ENCODE measurements around the gene FAM184A. TPM values are rescaled to one million over a fixed set of nuclear protein-coding genes. Genes with fewer than 3 reads are reported as not detected.

The FAM184A gene
- polyA plus RNA-seq, 1 donor (not counting 4 experiments of a cell fraction or from before 2014, with no cell fraction given): 0.20 TPM

DNA sequence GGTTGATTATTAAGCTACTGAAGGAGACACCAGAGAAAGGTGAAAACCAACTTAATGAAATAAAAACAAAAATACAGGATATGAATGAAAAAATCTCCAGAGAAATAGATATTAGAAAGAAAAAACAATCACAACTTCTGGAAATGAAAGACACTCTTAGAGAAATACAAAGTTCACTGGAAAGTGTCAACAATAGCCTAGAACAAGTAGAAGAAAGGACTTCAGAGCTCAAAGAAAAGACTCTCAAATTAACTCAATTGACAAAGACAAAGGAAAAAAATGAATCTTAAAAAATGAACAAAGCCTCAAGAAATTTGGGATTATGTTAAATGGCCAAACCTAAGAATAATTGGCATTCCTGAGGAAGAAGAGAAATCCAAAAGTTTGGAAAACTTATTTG lies 133.2 kb downstream of the FAM184A start:
- Histone ChIP-seq H3K27me3 (ENCODE audit: control insufficient read depth, extremely low read depth, insufficient read depth, low read length) (no peaks in the 10 kb centered on the region), H3K4me2 (ENCODE audit: control insufficient read depth, extremely low read depth, insufficient read depth, low read depth, low read length) (no peak overlapping the region), H4K20me1 (ENCODE audit: control insufficient read depth, extremely low read depth, insufficient read depth, low read length) (no peaks in the 10 kb centered on the region), H3K4me3 (ENCODE audit: control insufficient read depth in 2 of 3, extremely low read depth in 1 of 3, insufficient read depth in 2 of 3, low read depth in 1 of 3, low read length in 3 of 3) (no peak overlapping the region), H3K79me2 (ENCODE audit: control insufficient read depth, insufficient read depth, low read length) (no peaks in the 10 kb centered on the region), H3K36me3 (ENCODE audit: control insufficient read depth in 2 of 2, extremely low read depth in 1 of 2, insufficient read depth in 2 of 2, low read length in 2 of 2) (no peaks in the 10 kb centered on the region), H3K4me1 (ENCODE audit: control insufficient read depth, extremely low read depth, insufficient read depth, low read length) (no peaks in the 10 kb centered on the region), H3K9me3 (ENCODE audit: control insufficient read depth, low read depth, low read length) (no peaks in the 10 kb centered on the region), H3K9me1 (ENCODE audit: control insufficient read depth, extremely low read depth, insufficient read depth, low read length) (no peaks in the 10 kb centered on the region), H2AFZ (ENCODE audit: control insufficient read depth, low read length) (no peak overlapping the region), H3K9ac (ENCODE audit: control insufficient read depth, extremely low read depth, insufficient read depth, low read length) (no peak overlapping the region), H3K27ac (ENCODE audit: control insufficient read depth, insufficient read depth, low read length) (no peak overlapping the region)
- dilution Hi-C loops (cut with MboI; ENCODE audit: extremely low pct_ligation_motif_present, low sequenced_read_pairs): no loop called here
- FAIRE-seq (no peak), DNase-seq (ENCODE audit: low read depth, low spot score) (no peak)
- TF ChIP-seq, protein P1, sequence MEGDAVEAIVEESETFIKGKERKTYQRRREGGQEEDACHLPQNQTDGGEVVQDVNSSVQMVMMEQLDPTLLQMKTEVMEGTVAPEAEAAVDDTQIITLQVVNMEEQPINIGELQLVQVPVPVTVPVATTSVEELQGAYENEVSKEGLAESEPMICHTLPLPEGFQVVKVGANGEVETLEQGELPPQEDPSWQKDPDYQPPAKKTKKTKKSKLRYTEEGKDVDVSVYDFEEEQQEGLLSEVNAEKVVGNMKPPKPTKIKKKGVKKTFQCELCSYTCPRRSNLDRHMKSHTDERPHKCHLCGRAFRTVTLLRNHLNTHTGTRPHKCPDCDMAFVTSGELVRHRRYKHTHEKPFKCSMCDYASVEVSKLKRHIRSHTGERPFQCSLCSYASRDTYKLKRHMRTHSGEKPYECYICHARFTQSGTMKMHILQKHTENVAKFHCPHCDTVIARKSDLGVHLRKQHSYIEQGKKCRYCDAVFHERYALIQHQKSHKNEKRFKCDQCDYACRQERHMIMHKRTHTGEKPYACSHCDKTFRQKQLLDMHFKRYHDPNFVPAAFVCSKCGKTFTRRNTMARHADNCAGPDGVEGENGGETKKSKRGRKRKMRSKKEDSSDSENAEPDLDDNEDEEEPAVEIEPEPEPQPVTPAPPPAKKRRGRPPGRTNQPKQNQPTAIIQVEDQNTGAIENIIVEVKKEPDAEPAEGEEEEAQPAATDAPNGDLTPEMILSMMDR (optimal IDR thresholded peaks at IDR 0.05 in 1 of 3, IDR thresholded peaks at IDR 0.05 in 1 of 3, conservative IDR thresholded peaks at IDR 0.05 in 1 of 3; ENCODE audit: extremely low read depth in 1 of 3, insufficient read depth in 2 of 3, low read length in 3 of 3): no peak
- no peak for TF ChIP-seq EZH2 (IDR thresholded peaks at IDR 0.05; ENCODE audit: low read length)

DNA sequence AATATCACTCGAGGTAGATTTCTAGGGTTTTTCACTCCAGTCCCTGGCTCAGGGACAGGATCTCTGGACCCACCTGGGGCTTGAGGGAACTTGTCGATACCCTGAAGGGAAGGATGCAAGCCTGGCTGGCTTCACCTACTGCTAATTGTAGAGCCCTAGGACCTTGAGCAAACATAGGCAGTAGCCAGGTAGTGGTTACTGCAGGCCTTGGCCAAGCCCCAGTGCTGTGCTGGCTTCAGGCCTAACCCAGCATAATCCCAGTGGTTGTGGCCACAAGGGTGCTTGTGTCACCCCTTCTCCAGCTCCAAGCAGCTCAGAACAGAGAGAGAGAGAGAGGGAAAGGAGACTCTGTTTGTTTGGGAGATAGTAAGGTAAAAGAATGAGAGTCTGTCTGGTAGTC lies 137.7 kb downstream of the FAM184A start:
- FAIRE-seq: no peak
- H3K4me1 ChIP-seq (ENCODE audit: control insufficient read depth, extremely low read depth, insufficient read depth, low read length): no peaks in the 10 kb centered on the region

More for the DNA sequence above, 137.7 kb downstream of the FAM184A start:
- DNase-seq (ENCODE audit: low read depth, low spot score): no peak
- Histone ChIP-seq H3K36me3 (ENCODE audit: control insufficient read depth in 2 of 2, extremely low read depth in 1 of 2, insufficient read depth in 2 of 2, low read length in 2 of 2) (no peaks in the 10 kb centered on the region), H2AFZ (ENCODE audit: control insufficient read depth, low read length) (no peak overlapping the region), H3K4me2 (ENCODE audit: control insufficient read depth, extremely low read depth, insufficient read depth, low read depth, low read length) (no peak overlapping the region), H3K9ac (ENCODE audit: control insufficient read depth, extremely low read depth, insufficient read depth, low read length) (no peak overlapping the region), H3K27ac (ENCODE audit: control insufficient read depth, insufficient read depth, low read length) (no peak overlapping the region), H3K27me3 (ENCODE audit: control insufficient read depth, extremely low read depth, insufficient read depth, low read length) (no peaks in the 10 kb centered on the region), H3K79me2 (ENCODE audit: control insufficient read depth, insufficient read depth, low read length) (no peaks in the 10 kb centered on the region), H3K9me3 (ENCODE audit: control insufficient read depth, low read depth, low read length) (no peaks in the 10 kb centered on the region), H3K9me1 (ENCODE audit: control insufficient read depth, extremely low read depth, insufficient read depth, low read length) (no peaks in the 10 kb centered on the region), H4K20me1 (ENCODE audit: control insufficient read depth, extremely low read depth, insufficient read depth, low read length) (no peaks in the 10 kb centered on the region), H3K4me3 (ENCODE audit: control insufficient read depth in 2 of 3, extremely low read depth in 1 of 3, insufficient read depth in 2 of 3, low read depth in 1 of 3, low read length in 3 of 3) (no peak overlapping the region)
- dilution Hi-C loops (cut with MboI; ENCODE audit: extremely low pct_ligation_motif_present, low sequenced_read_pairs): no loop called here
- TF ChIP-seq EZH2 (IDR thresholded peaks at IDR 0.05; ENCODE audit: low read length): no peak
- TF ChIP-seq, protein P1 (optimal IDR thresholded peaks at IDR 0.05 in 1 of 3, IDR thresholded peaks at IDR 0.05 in 1 of 3, conservative IDR thresholded peaks at IDR 0.05 in 1 of 3; ENCODE audit: extremely low read depth in 1 of 3, insufficient read depth in 2 of 3, low read length in 3 of 3): no peak

Measured in keratinocyte (primary cell).